Large intestine (tissue), 3 donors: ENCODE data around the gene OR2S2. TPM values are rescaled to one million over a fixed set of nuclear protein-coding genes. Genes with fewer than 3 reads are reported as not detected.
"Not testable (repeated sequence)": the region's sequence is repeated elsewhere in the genome, so short reads cannot be mapped to it uniquely, and the experiment has no call there.

Source experiments
- DNase-seq, 2 donors: peaks; one replicate each; pipeline versions ENCODE4 v3.0.0 to v3.0.0-alpha.2; 2013
- H3K27ac ChIP-seq: one replicate; pipeline ENCODE4 v1.5.1; 2013; ENCODE audit warnings: low read length
- H3K27me3 ChIP-seq: 2 replicates; pipeline ENCODE4 v1.6.1; 2013; ENCODE audit warnings: low read length; ENCODE audit not compliant: control insufficient read depth, insufficient read depth
- H3K36me3 ChIP-seq: 2 replicates; pipeline ENCODE4 v1.6.1; 2013; ENCODE audit warnings: low read length; ENCODE audit not compliant: control insufficient read depth, insufficient read depth
- H3K4me1 ChIP-seq: one replicate; pipeline ENCODE4 v1.6.1; 2013; ENCODE audit warnings: low read length; ENCODE audit not compliant: control insufficient read depth, insufficient read depth
- H3K4me3 ChIP-seq: one replicate; pipeline ENCODE4 v1.5.1; 2013; ENCODE audit warnings: low read length
- H3K9me3 ChIP-seq: one replicate; pipeline ENCODE4 v1.6.1; 2013; ENCODE audit warnings: mild to moderate bottlenecking, low read depth, low read length, moderate library complexity; ENCODE audit not compliant: control insufficient read depth
- WGBS: methylation state at CpG from one replicate; pipeline ENCODE4 v1.1.5; 2013; ENCODE audit warnings: low lambda C conversion rate; ENCODE audit not compliant: insufficient coverage; 5-methylcytosine and 5-hydroxymethylcytosine counted together
- polyA plus RNA-seq: library from polyadenylated mRNA; unstranded; fragments of 120-200 nt; gene quantifications from one replicate; pipeline ENCODE4 v1.2.1, GENCODE V29; 2013

The OR2S2 gene
- polyA plus RNA-seq, 1 donor, result not detected

DNA sequence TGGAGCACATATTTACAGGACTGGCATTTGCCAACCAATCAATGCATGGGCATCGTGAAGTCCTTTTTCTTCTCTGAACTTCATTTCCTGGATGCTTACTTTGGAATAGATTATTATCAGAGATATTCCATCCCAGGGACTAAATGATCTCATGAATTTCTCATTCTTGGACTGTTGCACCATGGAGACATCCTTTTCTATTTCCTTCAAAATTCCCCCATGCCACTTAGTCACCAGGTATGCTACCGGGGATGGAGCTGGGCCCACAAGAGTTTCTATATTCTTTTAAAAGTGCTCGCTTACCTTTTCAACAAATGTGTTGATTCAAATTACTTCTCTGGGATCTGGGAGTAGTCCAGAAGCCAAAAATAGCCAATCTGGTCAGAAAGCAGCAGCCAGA lies 35.2 kb upstream of the OR2S2 start:
- H3K4me3 ChIP-seq, H3K9me3 ChIP-seq, DNase-seq, H3K27ac ChIP-seq, H3K27me3 ChIP-seq, H3K36me3 ChIP-seq, H3K4me1 ChIP-seq: not testable (repeated sequence)
- no CpG with 5 or more reads among the region's 3 CpGs for WGBS

DNA sequence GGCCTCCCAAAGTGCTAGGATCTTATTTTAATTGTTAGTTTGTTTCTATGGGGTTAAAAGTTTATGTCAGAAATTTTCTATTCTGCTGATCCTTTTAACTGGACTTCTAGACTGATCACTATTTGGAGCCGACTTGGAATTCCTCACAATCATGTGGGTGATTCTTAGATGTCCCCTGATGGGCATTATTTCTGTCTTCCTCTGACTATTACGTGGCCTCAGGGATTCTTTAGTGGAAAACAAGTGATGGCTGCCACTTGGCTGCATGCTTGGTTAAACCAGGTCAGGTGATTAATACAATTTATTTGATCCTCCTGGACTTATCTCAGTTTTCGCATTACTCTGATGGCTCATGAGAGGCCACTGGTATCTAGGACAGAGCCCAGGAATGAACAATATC lies 32.2 kb upstream of the OR2S2 start:
- no peak overlapping the region for H3K27ac ChIP-seq
- no peaks in the 10 kb centered on the region for H3K9me3 ChIP-seq
- no peak for DNase-seq
- no peaks in the 10 kb centered on the region for H3K27me3 ChIP-seq
- H3K36me3 ChIP-seq, result no peaks in the 10 kb centered on the region
- no peak overlapping the region for H3K4me3 ChIP-seq
- no peaks in the 10 kb centered on the region for H3K4me1 ChIP-seq
- WGBS, result no CpG with 5 or more reads among the region's 3 CpGs

DNA sequence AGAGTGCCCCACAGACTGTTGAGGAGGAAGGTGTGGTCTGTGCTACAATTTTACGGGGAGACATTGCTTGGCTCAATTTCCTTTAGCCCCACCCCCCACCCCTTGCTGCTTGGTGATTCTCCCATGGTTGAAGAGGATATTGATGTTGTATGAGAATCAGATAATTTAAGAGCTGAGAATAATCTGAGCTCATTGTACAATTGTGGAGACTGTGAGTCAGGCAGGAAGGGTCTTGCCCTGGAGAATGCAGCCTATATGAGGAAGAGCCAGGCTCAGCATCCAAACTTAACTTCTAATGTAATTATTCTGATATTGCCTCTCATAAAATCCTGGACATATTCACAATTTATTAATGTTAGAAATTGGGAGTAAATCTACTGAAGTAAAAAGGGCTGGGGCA lies 26.1 kb upstream of the OR2S2 start:
- Histone ChIP-seq H3K27me3 (peaks cover 8% of the 10 kb centered on the region), H3K36me3 (no peaks in the 10 kb centered on the region), H3K4me1 (no peaks in the 10 kb centered on the region), H3K27ac (no peak overlapping the region), H3K4me3 (no peak overlapping the region), H3K9me3 (no peaks in the 10 kb centered on the region)
- no peak for DNase-seq
- no CpG with 5 or more reads among the region's 1 CpG for WGBS

DNA sequence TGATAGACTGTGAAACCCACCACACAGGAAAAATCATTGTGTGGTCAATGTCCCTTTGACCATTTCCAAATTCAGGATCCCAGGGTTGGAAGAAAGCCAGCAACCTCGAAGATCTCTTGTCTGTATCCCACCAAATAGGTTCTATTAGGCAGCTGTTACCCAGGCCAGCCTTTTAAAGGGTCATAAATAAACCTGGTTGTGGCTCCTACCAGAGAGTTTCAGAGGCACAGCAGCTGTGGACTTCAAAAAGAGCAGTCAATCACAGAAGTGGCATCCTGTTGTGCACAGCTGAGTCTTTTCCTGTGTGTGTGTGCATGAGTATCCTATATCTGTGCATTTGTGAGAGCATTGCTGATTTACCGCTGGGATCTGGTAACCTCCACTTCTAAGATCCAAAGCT lies 23.7 kb upstream of the OR2S2 start:
- no CpG with 5 or more reads among the region's 2 CpGs for WGBS
- peaks cover 8% of the 10 kb centered on the region for H3K27me3 ChIP-seq
- H3K4me1 ChIP-seq, result no peaks in the 10 kb centered on the region
- H3K36me3 ChIP-seq, result no peaks in the 10 kb centered on the region
- no peak overlapping the region for H3K4me3 ChIP-seq
- no peak for DNase-seq
- no peak overlapping the region for H3K27ac ChIP-seq
- H3K9me3 ChIP-seq, result no peaks in the 10 kb centered on the region

DNA sequence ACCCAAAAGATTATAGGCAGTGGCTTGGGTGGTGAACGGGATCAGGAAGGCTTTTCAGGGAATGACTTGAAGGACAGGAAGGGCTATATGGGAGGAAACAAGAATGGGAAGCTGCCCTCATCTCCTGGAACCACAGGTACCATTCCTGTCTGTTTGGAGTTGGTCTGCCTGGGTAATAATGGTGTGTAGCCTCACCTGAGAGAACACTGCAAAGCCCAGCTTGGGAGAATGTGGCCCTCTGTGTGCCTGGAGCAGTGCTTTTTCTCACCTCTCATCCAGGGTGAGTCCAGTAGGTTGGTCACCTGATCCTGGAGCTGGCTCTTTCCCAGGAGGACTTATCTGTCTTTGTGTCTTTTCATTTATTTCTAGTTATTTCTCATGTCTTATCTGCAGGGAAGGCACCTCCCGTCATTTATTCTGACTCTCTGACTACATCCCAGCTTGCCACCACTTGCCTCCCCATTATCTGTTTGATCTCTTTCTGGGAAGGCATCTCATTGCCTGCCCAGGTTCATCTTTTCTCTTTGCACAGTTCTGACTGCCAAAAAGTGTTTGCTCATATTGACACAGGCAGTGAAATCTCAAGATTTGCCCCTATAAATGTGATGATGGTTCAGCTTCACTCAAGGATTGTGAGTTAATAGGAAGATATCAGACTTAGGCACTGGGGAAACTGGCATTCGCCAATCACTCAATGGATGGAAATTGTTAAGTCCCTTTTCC lies 22.5 kb upstream of the OR2S2 start:
- WGBS, result 65% methylated on average over 2 of the region's 3 CpGs
- no peak for DNase-seq
- Histone ChIP-seq H3K27ac (no peak overlapping the region), H3K4me3 (no peak overlapping the region), H3K27me3 (peaks cover 8% of the 10 kb centered on the region), H3K4me1 (no peaks in the 10 kb centered on the region), H3K9me3 (peaks cover 5% of the 10 kb centered on the region), H3K36me3 (no peaks in the 10 kb centered on the region)

DNA sequence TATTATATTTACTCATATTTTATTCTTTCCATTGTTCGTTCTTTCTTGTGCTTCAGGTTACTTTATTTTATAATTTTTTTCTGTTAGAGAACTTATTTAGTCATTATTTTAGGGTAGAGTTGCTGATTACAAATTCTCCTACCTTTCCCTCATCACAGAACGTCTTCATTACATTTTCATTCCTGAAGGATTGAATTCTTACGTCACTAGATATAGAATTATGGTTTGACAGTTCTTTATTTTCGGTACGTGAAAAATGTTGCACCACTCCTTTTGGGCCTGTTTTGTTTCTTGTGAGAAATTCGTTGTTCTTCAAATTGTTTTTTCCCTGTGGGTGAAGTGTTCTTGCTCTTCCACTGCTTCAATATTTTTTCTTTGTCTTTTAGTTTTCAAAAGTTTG lies 20.8 kb upstream of the OR2S2 start:
- Histone ChIP-seq H3K4me3 (no peak overlapping the region), H3K9me3 (peaks cover 15% of the 10 kb centered on the region), H3K36me3 (no peaks in the 10 kb centered on the region), H3K27ac (no peak overlapping the region), H3K27me3 (peaks cover 6% of the 10 kb centered on the region), H3K4me1 (no peaks in the 10 kb centered on the region)
- WGBS, result 88% methylated on average over 6 of the region's 6 CpGs
- no peak for DNase-seq

DNA sequence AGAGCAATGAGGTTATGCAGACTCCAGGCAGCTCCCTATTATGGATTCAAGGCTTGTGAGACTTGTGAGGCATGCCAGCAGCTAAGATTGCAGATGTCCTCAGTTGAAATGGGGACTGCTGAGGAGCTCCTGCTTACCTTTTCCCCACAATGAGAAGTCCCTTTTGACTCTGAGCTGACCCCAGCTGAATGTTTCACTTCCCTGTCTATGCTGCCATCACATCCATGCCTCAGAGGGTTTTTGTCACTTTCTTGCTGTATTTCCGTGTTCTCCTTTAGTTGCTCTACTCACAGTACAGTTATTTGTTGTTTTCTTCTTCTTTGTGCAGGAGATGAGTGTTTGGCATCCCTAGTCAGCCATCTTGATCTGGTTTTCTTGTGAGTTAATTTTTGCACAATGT lies 18.8 kb upstream of the OR2S2 start:
- H3K4me1 ChIP-seq, result no peaks in the 10 kb centered on the region
- H3K4me3 ChIP-seq, result no peak overlapping the region
- no peak overlapping the region for H3K27ac ChIP-seq
- DNase-seq, result no peak
- H3K27me3 ChIP-seq, result peaks cover 9% of the 10 kb centered on the region
- no CpG with 5 or more reads among the region's 1 CpG for WGBS
- H3K9me3 ChIP-seq, result peaks cover 15% of the 10 kb centered on the region
- H3K36me3 ChIP-seq, result no peaks in the 10 kb centered on the region

DNA sequence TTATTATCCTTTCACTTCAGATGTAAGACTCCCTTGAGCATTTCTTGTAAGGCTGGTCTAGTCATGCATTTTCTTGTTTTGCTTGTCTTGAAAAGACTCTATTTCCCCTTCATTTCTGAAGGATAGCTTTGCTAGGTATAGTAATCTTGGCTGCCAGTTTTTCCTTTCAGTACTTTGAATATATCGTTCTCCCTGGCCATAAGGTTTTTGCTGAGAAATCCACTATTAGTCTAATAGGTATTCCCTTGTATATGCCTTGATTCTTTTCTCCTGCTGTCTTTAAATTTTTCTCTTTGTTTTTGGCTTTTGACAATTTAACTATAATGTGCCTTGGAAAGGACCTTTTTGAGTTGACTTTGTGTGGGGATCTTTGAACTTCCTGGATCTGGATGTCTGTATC lies 16.8 kb upstream of the OR2S2 start:
- no peak for DNase-seq
- H3K4me1 ChIP-seq, result no peaks in the 10 kb centered on the region
- H3K4me3 ChIP-seq, result no peak overlapping the region
- 89% methylated on average over 1 of the region's 1 CpG for WGBS
- no peaks in the 10 kb centered on the region for H3K36me3 ChIP-seq
- H3K27ac ChIP-seq, result no peak overlapping the region
- peaks cover 17% of the 10 kb centered on the region for H3K9me3 ChIP-seq
- H3K27me3 ChIP-seq, result peaks cover 10% of the 10 kb centered on the region

DNA sequence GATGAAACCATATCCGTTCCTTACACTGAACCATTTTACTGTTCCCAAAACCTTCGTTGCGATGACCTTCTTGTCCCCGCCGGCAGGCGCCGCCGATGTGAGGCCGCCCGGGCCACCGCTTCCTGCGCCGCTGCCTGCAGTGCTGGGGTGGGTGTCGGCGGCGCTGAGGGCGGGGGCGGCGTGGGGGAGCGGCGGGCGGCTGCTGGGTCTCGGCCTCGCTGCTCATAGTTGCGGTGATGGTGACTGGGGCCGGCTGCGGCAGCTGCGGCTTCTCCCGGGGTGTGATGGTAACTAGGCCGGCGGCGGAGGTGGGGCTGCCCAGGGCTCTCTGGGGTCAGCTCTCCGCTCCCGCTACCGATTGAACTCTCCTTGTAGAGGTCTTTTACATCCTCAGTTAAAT lies 14.1 kb upstream of the OR2S2 start:
- WGBS, result 0% methylated on average over 3 of the region's 35 CpGs

GRCh38 chr9:35967042-35967441 lies 9.1 kb upstream of the OR2S2 start:
- Histone ChIP-seq H3K36me3 (no peaks in the 10 kb centered on the region), H3K9me3 (peaks cover 2% of the 10 kb centered on the region), H3K4me1 (no peaks in the 10 kb centered on the region), H3K27me3 (peaks cover 7% of the 10 kb centered on the region), H3K4me3 (no peak overlapping the region), H3K27ac (no peak overlapping the region)
- 46% methylated on average over 2 of the region's 2 CpGs for WGBS
- DNase-seq, result no peak

More for the DNA sequence above, 14.1 kb upstream of the OR2S2 start:
- H3K27me3 ChIP-seq, result peaks cover 9% of the 10 kb centered on the region
- H3K9me3 ChIP-seq, result peaks cover 17% of the 10 kb centered on the region
- H3K4me1 ChIP-seq, result no peaks in the 10 kb centered on the region
- H3K36me3 ChIP-seq, result no peaks in the 10 kb centered on the region
- DNase-seq, result no peak
- H3K4me3 ChIP-seq, result no peak overlapping the region
- no peak overlapping the region for H3K27ac ChIP-seq

- DNase-seq, result no peak
- WGBS, result 86% methylated on average over 1 of the region's 4 CpGs
Observed at GRCh38 chr9:35966433-35966832, 8.5 kb upstream of the OR2S2 start.

More at GRCh38 chr9:35966433-35966832, 8.5 kb upstream of the OR2S2 start:
- H3K9me3 ChIP-seq, result peaks cover under 1% of the 10 kb centered on the region
- peaks cover 3% of the 10 kb centered on the region for H3K27me3 ChIP-seq
- H3K4me3 ChIP-seq, result no peak overlapping the region
- H3K4me1 ChIP-seq, result no peaks in the 10 kb centered on the region
- H3K36me3 ChIP-seq, result no peaks in the 10 kb centered on the region
- no peak overlapping the region for H3K27ac ChIP-seq
